ENCODE measurements around the gene CAMK2D. TPM values are rescaled to one million over a fixed set of nuclear protein-coding genes. Genes with fewer than 3 reads are reported as not detected.

Gene CAMK2D
- total RNA-seq, 2 donors from 2014 or later = 43.0 to 59.6 TPM

DNA sequence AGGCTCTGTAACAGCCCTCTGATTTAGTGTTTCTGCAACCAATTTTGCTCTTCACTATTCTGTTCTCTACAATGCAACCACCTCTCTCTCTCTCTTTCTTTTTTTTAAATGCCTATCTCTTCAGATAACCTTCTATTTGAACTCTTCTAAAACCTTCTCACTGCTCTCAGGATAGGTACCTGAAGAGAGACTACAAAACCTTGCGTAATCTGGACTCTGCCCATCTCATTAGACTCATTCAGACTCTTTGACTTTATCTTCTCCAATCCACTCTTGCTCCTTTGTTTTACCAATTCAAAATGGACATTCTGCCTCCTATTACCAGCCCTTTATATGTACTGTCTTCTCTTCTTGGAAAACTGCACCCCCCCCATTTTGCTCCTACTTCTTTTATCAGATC, 291.6 kb downstream of the CAMK2D start:
- H3K27ac Mint-ChIP-seq = no peak overlapping the region
- no peaks in the 10 kb centered on the region for H3K36me3 Mint-ChIP-seq
- no peak overlapping the region for H3K4me3 Mint-ChIP-seq
- ATAC-seq (no peak), DNase-seq (ENCODE audit: low spot score) (no peak)
- H3K4me1 Mint-ChIP-seq (ENCODE audit: low read depth in 2 of 2) = peaks cover 21 to 22% of the 10 kb centered on the region in 2 donors
- no peaks in the 10 kb centered on the region for H3K27me3 Mint-ChIP-seq
- H3K9me3 Mint-ChIP-seq = no peaks in the 10 kb centered on the region

GRCh38 chr4:113469023-113469390, 292.5 kb downstream of the CAMK2D start:
- H3K9me3 Mint-ChIP-seq = no peaks in the 10 kb centered on the region
- DNase-seq (ENCODE audit: low spot score) (no peak), ATAC-seq (no peak)
- no peaks in the 10 kb centered on the region for H3K27me3 Mint-ChIP-seq
- no peak overlapping the region for H3K4me3 Mint-ChIP-seq
- no peaks in the 10 kb centered on the region for H3K36me3 Mint-ChIP-seq
- peaks cover 21 to 22% of the 10 kb centered on the region in 2 donors for H3K4me1 Mint-ChIP-seq (ENCODE audit: low read depth in 2 of 2)
- peak overlapping the region in 1 of 2 donors; percentile 67 for H3K27ac Mint-ChIP-seq

GRCh38 chr4:113468165-113469022, 293.1 kb downstream of the CAMK2D start:
- peak overlapping the region; percentile 53 for H3K4me3 Mint-ChIP-seq
- DNase-seq (ENCODE audit: low spot score) (no peak), ATAC-seq (peak; percentile 79 to 91)
- H3K27ac Mint-ChIP-seq = peak overlapping the region; percentile 57 to 67
- no peaks in the 10 kb centered on the region for H3K36me3 Mint-ChIP-seq
- H3K4me1 Mint-ChIP-seq (ENCODE audit: low read depth in 2 of 2) = peaks cover 21 to 22% of the 10 kb centered on the region in 2 donors
- no peaks in the 10 kb centered on the region for H3K27me3 Mint-ChIP-seq
- no peaks in the 10 kb centered on the region for H3K9me3 Mint-ChIP-seq

DNA sequence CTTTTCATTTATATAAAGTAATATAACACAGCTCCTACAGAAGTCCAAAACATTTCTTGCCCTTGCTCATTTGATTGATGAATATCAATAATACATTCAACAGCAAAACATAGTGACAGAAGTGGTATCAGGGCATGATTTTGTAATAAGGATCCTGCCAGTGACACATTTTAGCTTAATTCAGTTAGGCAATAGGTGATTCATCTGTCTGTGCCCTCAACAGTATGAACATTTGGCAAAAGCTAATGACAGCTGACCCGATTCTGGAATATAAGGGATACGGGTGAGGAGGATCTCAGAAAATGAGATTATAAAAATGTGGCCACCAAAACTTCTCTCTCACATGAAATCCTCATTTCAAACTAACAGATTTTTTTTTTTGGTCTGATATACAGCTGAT, 294.0 kb downstream of the CAMK2D start:
- DNase-seq (ENCODE audit: low spot score) (no peak), ATAC-seq (peak; percentile 42 to 50)
- H3K27ac Mint-ChIP-seq = peak overlapping the region; percentile 57 to 67
- H3K9me3 Mint-ChIP-seq = no peaks in the 10 kb centered on the region
- H3K36me3 Mint-ChIP-seq = no peaks in the 10 kb centered on the region
- no peak overlapping the region for H3K4me3 Mint-ChIP-seq
- H3K27me3 Mint-ChIP-seq = no peaks in the 10 kb centered on the region
- H3K4me1 Mint-ChIP-seq (ENCODE audit: low read depth in 2 of 2) = peaks cover 21 to 22% of the 10 kb centered on the region in 2 donors

GRCh38 chr4:113462286-113462685, 299.3 kb downstream of the CAMK2D start:
- H3K9me3 Mint-ChIP-seq = no peaks in the 10 kb centered on the region

GRCh38 chr4:113461281-113461680, 300.3 kb downstream of the CAMK2D start:
- no peaks in the 10 kb centered on the region for H3K27me3 Mint-ChIP-seq
- no peak for ATAC-seq
- H3K27ac Mint-ChIP-seq = no peak overlapping the region
- DNase-seq (ENCODE audit: low spot score) = no peak
- peaks cover 0 to 4% of the 10 kb centered on the region in 2 donors for H3K4me1 Mint-ChIP-seq (ENCODE audit: low read depth in 2 of 2)
- no peak overlapping the region for H3K4me3 Mint-ChIP-seq
- no peaks in the 10 kb centered on the region for H3K9me3 Mint-ChIP-seq
- H3K36me3 Mint-ChIP-seq = peaks cover 8% of the 10 kb centered on the region

More at GRCh38 chr4:113462286-113462685, 299.3 kb downstream of the CAMK2D start:
- Mint-ChIP-seq H3K4me1 (ENCODE audit: low read depth in 2 of 2) (peaks cover 0 to 4% of the 10 kb centered on the region in 2 donors), H3K27me3 (no peaks in the 10 kb centered on the region), H3K27ac (no peak overlapping the region), H3K36me3 (peaks cover 1% of the 10 kb centered on the region), H3K4me3 (no peak overlapping the region)
- ATAC-seq = no peak
- no peak for DNase-seq (ENCODE audit: low spot score)

GRCh38 chr4:113457886-113458285, 303.7 kb downstream of the CAMK2D start:
- no peak overlapping the region for H3K27ac Mint-ChIP-seq
- no peak overlapping the region for H3K4me3 Mint-ChIP-seq
- peaks cover 13% of the 10 kb centered on the region for H3K36me3 Mint-ChIP-seq
- ATAC-seq = no peak
- H3K4me1 Mint-ChIP-seq (ENCODE audit: low read depth in 2 of 2) = peaks cover 0 to 4% of the 10 kb centered on the region in 2 donors
- no peaks in the 10 kb centered on the region for H3K9me3 Mint-ChIP-seq
- H3K27me3 Mint-ChIP-seq = no peaks in the 10 kb centered on the region
- DNase-seq (ENCODE audit: low spot score) = no peak

DNA sequence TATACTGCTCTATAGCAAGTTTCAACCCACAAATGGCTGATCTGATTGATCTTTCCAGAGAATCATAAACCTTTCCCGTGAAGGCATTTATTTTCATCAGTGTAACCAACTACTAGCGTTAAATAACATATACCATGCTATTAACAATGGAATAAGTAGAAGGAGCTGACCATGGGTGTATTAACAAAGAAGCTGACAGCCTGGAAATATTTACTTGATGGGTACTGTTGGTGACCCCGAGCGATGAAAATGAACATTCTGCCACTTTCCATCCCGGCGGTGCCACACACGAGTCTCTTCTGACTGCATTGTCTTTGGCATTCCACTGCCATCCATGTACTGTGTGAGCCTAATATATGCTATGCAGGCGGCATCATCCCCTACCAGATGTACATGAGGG, 304.4 kb downstream of the CAMK2D start:
- peaks cover 13% of the 10 kb centered on the region for H3K36me3 Mint-ChIP-seq
- H3K27me3 Mint-ChIP-seq = no peaks in the 10 kb centered on the region
- no peak for DNase-seq (ENCODE audit: low spot score)
- no peaks in the 10 kb centered on the region for H3K9me3 Mint-ChIP-seq
- ATAC-seq = no peak
- no peak overlapping the region for H3K27ac Mint-ChIP-seq
- no peak overlapping the region for H3K4me3 Mint-ChIP-seq
- peaks cover 0 to 4% of the 10 kb centered on the region in 2 donors for H3K4me1 Mint-ChIP-seq (ENCODE audit: low read depth in 2 of 2)

DNA sequence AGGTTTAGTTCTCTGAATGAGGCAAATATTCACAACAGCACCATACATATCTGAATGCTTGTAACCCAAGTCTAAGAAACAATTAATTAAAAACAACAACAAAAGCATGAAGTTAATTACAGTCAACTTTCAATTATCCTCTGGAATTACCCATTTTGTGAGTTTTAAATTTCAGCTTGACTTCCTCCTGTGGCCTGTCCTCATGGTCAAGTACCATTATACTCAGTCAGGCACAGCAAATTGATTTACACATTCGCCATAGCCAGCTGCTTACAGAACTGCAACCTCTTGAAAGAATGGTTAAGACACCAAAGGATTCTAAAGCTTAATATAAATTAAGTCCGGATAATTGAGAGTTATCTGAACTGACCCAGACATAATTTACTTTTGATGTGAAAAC, 306.5 kb downstream of the CAMK2D start:
- no peak for ATAC-seq

GRCh38 chr4:113452868-113453620, 308.5 kb downstream of the CAMK2D start:
- no peaks in the 10 kb centered on the region for H3K27me3 Mint-ChIP-seq
- DNase-seq (ENCODE audit: low spot score) (no peak), ATAC-seq (no peak)
- no peak overlapping the region for H3K4me3 Mint-ChIP-seq
- H3K9me3 Mint-ChIP-seq = no peaks in the 10 kb centered on the region
- no peaks in the 10 kb centered on the region for H3K4me1 Mint-ChIP-seq (ENCODE audit: low read depth in 2 of 2)
- H3K36me3 Mint-ChIP-seq = peaks cover 18% of the 10 kb centered on the region
- H3K27ac Mint-ChIP-seq = no peak overlapping the region

More for the DNA sequence above, 306.5 kb downstream of the CAMK2D start:
- H3K27ac Mint-ChIP-seq = no peak overlapping the region
- no peaks in the 10 kb centered on the region for H3K4me1 Mint-ChIP-seq (ENCODE audit: low read depth in 2 of 2)
- H3K36me3 Mint-ChIP-seq = peaks cover 18% of the 10 kb centered on the region
- H3K9me3 Mint-ChIP-seq = no peaks in the 10 kb centered on the region
- H3K4me3 Mint-ChIP-seq = no peak overlapping the region
- H3K27me3 Mint-ChIP-seq = no peaks in the 10 kb centered on the region
- DNase-seq (ENCODE audit: low spot score) = no peak

- Mint-ChIP-seq H3K27me3 (no peaks in the 10 kb centered on the region), H3K4me1 (ENCODE audit: low read depth in 2 of 2) (no peaks in the 10 kb centered on the region), H3K4me3 (no peak overlapping the region), H3K27ac (no peak overlapping the region), H3K9me3 (no peaks in the 10 kb centered on the region), H3K36me3 (peaks cover 16% of the 10 kb centered on the region)
- DNase-seq (ENCODE audit: low spot score) (no peak), ATAC-seq (no peak)
Observed at GRCh38 chr4:113452152-113452551, 309.4 kb downstream of the CAMK2D start.

DNA sequence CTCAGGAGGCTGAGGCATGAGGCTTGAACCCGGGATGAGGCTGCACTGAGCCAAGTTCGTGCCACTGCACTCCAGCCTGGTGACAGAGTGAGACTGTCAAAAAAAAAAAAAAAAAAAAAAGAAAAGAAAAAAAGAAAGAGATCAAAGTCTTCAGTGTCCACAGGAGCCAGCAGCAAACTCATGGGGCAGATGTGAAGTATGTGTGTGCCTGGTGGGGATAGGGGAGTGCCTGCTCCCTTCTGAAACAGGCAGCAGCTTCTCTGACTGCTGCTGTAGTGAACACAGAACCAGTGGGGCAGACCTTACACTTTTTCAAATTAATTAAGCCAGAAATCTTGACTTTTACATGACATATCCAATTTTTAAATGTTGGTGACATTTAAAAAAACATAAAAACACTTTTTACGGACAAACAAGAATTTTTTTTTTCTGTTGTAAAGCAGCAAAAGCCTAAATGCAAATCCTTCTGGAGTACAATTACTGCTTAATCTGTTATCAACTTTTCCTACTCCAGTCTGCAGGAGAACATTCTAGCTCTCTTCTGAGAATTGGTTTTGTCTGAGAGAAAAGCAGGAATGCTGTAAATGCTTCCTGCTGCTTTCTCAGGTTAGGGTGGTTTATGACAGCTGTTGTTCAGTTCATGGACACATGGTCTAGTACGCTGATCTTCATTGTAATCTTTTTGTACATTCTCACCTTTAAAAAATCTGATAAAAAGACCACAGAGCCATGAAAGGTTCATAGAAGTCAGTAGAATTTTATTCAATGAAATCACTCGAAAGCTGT, 311.1 kb downstream of the CAMK2D start:
- peaks cover 6% of the 10 kb centered on the region for H3K36me3 Mint-ChIP-seq
- no peak for ATAC-seq

DNA sequence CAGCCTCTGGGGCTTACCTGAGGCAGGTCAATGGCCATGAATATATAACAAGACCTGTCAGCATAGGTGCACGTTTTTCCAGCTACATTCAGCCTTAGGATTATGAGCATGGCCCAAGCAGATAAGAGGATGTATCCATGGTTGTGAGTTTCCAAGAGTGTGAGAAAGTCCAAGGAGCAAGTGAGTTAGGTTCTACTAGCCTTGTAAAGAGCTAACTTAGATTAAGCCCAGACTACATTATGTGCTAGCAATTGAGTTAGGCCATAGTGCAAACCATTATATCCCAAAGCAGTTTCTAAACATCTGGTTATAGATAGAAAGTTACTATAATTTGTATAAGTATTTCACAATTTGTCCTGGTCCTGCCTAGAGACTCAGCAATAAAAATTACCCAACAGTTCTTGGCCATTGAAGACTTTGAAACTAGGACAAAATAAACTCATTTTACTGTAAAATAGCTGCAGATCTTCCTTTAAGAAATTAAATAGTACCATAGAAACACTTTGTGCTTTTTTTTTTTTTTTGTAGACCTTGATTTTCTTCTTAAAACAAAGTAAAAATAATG, 312.0 kb downstream of the CAMK2D start:
- DNase-seq (ENCODE audit: low spot score) (no peak), ATAC-seq (no peak)
- no peaks in the 10 kb centered on the region for H3K9me3 Mint-ChIP-seq
- no peak overlapping the region for H3K4me3 Mint-ChIP-seq
- no peaks in the 10 kb centered on the region for H3K4me1 Mint-ChIP-seq (ENCODE audit: low read depth in 2 of 2)
- no peaks in the 10 kb centered on the region for H3K27me3 Mint-ChIP-seq
- no peak overlapping the region for H3K27ac Mint-ChIP-seq
- H3K36me3 Mint-ChIP-seq = peaks cover 6% of the 10 kb centered on the region

More for the DNA sequence above, 311.1 kb downstream of the CAMK2D start:
- Mint-ChIP-seq H3K27me3 (no peaks in the 10 kb centered on the region), H3K4me3 (no peak overlapping the region), H3K27ac (no peak overlapping the region), H3K9me3 (no peaks in the 10 kb centered on the region), H3K4me1 (ENCODE audit: low read depth in 2 of 2) (no peaks in the 10 kb centered on the region)
- no peak for DNase-seq (ENCODE audit: low spot score)

All from natural killer cell treated with Interleukin-12 subunit alpha and Interleukin-12 subunit beta and Interleukin-15 and Interleukin-18, amount 100 ng/mL, for 72 hours (primary cell).